WTC11 (cell line): ENCODE measurements around the gene MIAT.

Source experiments
- ATF3 ChIP-seq: sonication (generic); formaldehyde crosslinking; conservative IDR thresholded peaks from 2 replicates; pipeline ENCODE4 v1.8.1; 2022; ENCODE audit warnings: mild to moderate bottlenecking, missing genetic modification reagents
- IRF2 ChIP-seq: sonication (generic); formaldehyde crosslinking; IDR thresholded peaks from 2 replicates; pipeline ENCODE4 v1.8.0; 2022; ENCODE audit warnings: low read depth, missing genetic modification reagents, borderline replicate concordance
- RORB ChIP-seq: fragments of 250-450 bp; sonication (Bioruptor Pico); IDR thresholded peaks from 2 replicates; pipeline ENCODE4 v1.9.0; 2021; ENCODE audit warnings: mild to moderate bottlenecking
- SP1 ChIP-seq: sonication (generic); formaldehyde crosslinking; conservative IDR thresholded peaks from 2 replicates; pipeline ENCODE4 v1.8.1; 2022; ENCODE audit warnings: missing genetic modification reagents
- TCF7 ChIP-seq: sonication (generic); formaldehyde crosslinking; IDR thresholded peaks from 2 replicates; pipeline ENCODE4 v1.8.0; 2022; ENCODE audit warnings: mild to moderate bottlenecking, low read depth, missing genetic modification reagents, moderate library complexity
- ZNF317 ChIP-seq: sonication (generic); formaldehyde crosslinking; IDR thresholded peaks from 2 replicates; pipeline ENCODE4 v1.8.1; 2023; ENCODE audit warnings: low read depth, mild to moderate bottlenecking, moderate library complexity, missing genetic modification reagents, borderline replicate concordance

GRCh38 chr22:26608129-26608528 lies 49.3 kb upstream of the MIAT start:
- TF ChIP-seq ZNF317 (no peak), ATF3 (CRISPR knock-in tag) (no peak), TCF7 (CRISPR knock-in tag) (no peak), IRF2 (CRISPR knock-in tag) (no peak), SP1 (CRISPR knock-in tag) (no peak), RORB (CRISPR knock-in tag) (no peak)
